NK-92 (cell line): ENCODE measurements around the gene FGF9.

Experiments used
- DNase-seq: peaks from one replicate; lab custom pipeline; 2025; ENCODE audit not compliant: unreplicated experiment; lab: John Stamatoyannopoulos, UW

FGF9 gene

DNA sequence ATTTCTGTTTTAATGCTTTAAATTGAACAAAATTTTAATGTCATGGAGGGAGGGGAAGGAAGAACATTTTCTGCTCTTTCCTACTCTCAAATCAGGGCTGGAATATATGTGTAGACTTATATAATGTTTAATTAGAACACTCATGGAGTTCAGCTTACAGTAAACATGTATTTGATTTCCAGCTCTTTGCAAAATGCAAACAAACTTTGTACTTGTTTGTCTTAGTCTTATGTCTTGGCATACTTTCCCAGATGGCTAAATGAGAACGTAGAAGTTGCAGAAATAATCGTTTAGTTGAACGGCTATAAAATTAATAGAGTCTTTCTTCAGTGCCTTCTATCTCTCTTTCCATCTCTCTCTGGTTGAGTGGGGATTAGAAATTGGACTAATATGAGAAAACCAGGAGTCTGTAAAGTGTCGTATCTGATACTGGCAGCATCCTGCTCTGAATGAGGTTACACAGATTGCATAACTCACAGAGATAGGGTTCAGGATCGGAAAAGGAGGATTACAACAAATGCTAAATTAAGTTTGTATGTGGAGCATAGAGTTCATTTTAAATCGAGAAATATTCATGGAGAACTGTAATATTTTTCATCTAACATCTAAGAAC lies 82.3 kb downstream of the FGF9 start:
- no peak for DNase-seq
